Omental fat pad (tissue), 4 donors: ENCODE data around the gene SOX8. TPM values are rescaled to one million over a fixed set of nuclear protein-coding genes. Genes with fewer than 3 reads are reported as not detected.
"Not testable (repeated sequence)": the region's sequence is repeated elsewhere in the genome, so short reads cannot be mapped to it uniquely, and the experiment has no call there.

Experiments used
- ATAC-seq: fragments of 150-250 bp; one replicate; pipeline ENCODE4 v1.9.1; 2016; ENCODE audit warnings: mild to moderate bottlenecking, moderate library complexity; ENCODE audit not compliant: low FRiP score
- DNase-seq: peaks from one replicate; pipeline ENCODE4 v3.0.0-alpha.2; 2019; ENCODE audit warnings: low spot score
- CTCF ChIP-seq, 3 donors: fragments of 450-650 bp; IDR thresholded peaks; one replicate each; pipeline ENCODE4 v1.5.1; 2016 to 2017; ENCODE audit warnings: antibody characterized with exemption in 3 of 3, mild to moderate bottlenecking in 3 of 3, moderate library complexity in 2 of 3
- total RNA-seq, 4 donors: library from RNA; depleted of rRNA; stranded (reverse); fragments of >200 nt; gene quantifications; one replicate each; pipeline ENCODE4 v1.1.0, GENCODE V29; 2016

SOX8 gene
- total RNA-seq, 4 donors from 2014 or later, result 0.19 to 2.9 (median 1.2) TPM

- no peak for TF ChIP-seq CTCF (IDR thresholded peaks at IDR 0.05)
- DNase-seq (no peak), ATAC-seq (no peak)
Measured at GRCh38 chr16:1024138-1024537, 42.6 kb downstream of the SOX8 start.

- ATAC-seq, DNase-seq: not testable (repeated sequence)
Measured at GRCh38 chr16:1025183-1025809, 43.7 kb downstream of the SOX8 start.

GRCh38 chr16:1026057-1026783 is 44.6 kb downstream of the SOX8 start:
- DNase-seq (no peak), ATAC-seq (no peak)

GRCh38 chr16:1026784-1027500 is 45.4 kb downstream of the SOX8 start:
- ATAC-seq (no peak), DNase-seq (no peak)
- TF ChIP-seq CTCF (IDR thresholded peaks at IDR 0.05), result no peak

More at GRCh38 chr16:1026057-1026783, 44.6 kb downstream of the SOX8 start:
- TF ChIP-seq CTCF (IDR thresholded peaks at IDR 0.05), result no peak

- ATAC-seq, result no peak
- no peak for DNase-seq
- no peak for TF ChIP-seq CTCF (IDR thresholded peaks at IDR 0.05)
Measured at GRCh38 chr16:1027501-1027815, 45.9 kb downstream of the SOX8 start.

GRCh38 chr16:1028056-1028455 is 46.5 kb downstream of the SOX8 start:
- TF ChIP-seq CTCF (IDR thresholded peaks at IDR 0.05), result no peak
- no peak for DNase-seq
- ATAC-seq, result no peak

GRCh38 chr16:1028524-1029258 is 47.1 kb downstream of the SOX8 start:
- no peak for DNase-seq
- no peak for TF ChIP-seq CTCF (IDR thresholded peaks at IDR 0.05)
- no peak for ATAC-seq
